HepG2 (cell line): ENCODE measurements around the gene LAG3. TPM values are rescaled to one million over a fixed set of nuclear protein-coding genes. Genes with fewer than 3 reads are reported as not detected.

Experiments used
- ARHGAP35 ChIP-seq: sonication (generic); formaldehyde crosslinking; IDR thresholded peaks from 2 replicates; pipeline ENCODE4 v1.9.0; 2022; ENCODE audit warnings: mild to moderate bottlenecking, inconsistent platforms, moderate library complexity, missing genetic modification reagents, borderline replicate concordance
- MED8 ChIP-seq: sonication (generic); formaldehyde crosslinking; IDR thresholded peaks from 2 replicates; pipeline ENCODE4 v1.8.1; 2023; ENCODE audit warnings: mild to moderate bottlenecking, missing genetic modification reagents; ENCODE audit not compliant: insufficient replicate concordance
- PTBP1 ChIP-seq: fragments of 200-400 bp; formaldehyde crosslinking; IDR thresholded peaks from 2 replicates; pipeline ENCODE4 v1.6.1; 2018; ENCODE audit warnings: low read length, low read depth; ENCODE audit not compliant: poor library complexity, severe bottlenecking
- SETDB1 ChIP-seq: sonication (generic); formaldehyde crosslinking; IDR thresholded peaks from 2 replicates; pipeline ENCODE4 v1.5.1; 2020; ENCODE audit warnings: missing genetic modification reagents, mild to moderate bottlenecking, borderline replicate concordance
- SRF ChIP-seq: IDR thresholded peaks from 2 replicates; pipeline ENCODE4 v1.6.1; 2011; ENCODE audit warnings: mild to moderate bottlenecking, low read depth, low read length, moderate library complexity
- STAG1 ChIP-seq: sonication (generic); formaldehyde crosslinking; IDR thresholded peaks from 2 replicates; pipeline ENCODE4 v1.4.0; 2020; ENCODE audit warnings: missing genetic modification reagents
- THAP11 ChIP-seq: IDR thresholded peaks from 2 replicates; pipeline ENCODE4 v1.6.1; 2016; ENCODE audit warnings: missing biosample characterization, missing genetic modification reagents
- ZBTB7A ChIP-seq: sonication (generic); formaldehyde crosslinking; IDR thresholded peaks from 2 replicates; pipeline ENCODE4 v1.8.0; 2022; ENCODE audit warnings: mild to moderate bottlenecking, missing genetic modification reagents
- polyA plus RNA-seq, 8 experiments: library from polyadenylated mRNA; depleted of rRNA in 3 of 8; stranded (reverse) in 7 of 8; unstranded in 1 of 8; fragments of >200 nt; fragmentation: Illumina TruSeq in 4 of 8; extraction: Trizol in 4 of 8; gene quantifications; 2 replicates each; pipeline versions ENCODE4 v1.2.1 to v1.2.3, GENCODE V29; 2011 to 2016; ENCODE audit warnings: low read depth in 4 of 8, missing spikeins in 1 of 8, mixed read lengths in 1 of 8; ENCODE audit not compliant: insufficient read depth in 1 of 8
- total RNA-seq, 5 experiments: library from RNA; depleted of rRNA; stranded (reverse); fragments of >200 nt; fragmentation: Illumina TruSeq; extraction: Trizol; gene quantifications; 2 replicates each; pipeline ENCODE4 v1.2.3, GENCODE V29; 2016; ENCODE audit warnings: low read depth in 1 of 5
- TF ChIP-seq, protein P1 (sequence below): sonication (generic); formaldehyde crosslinking; IDR thresholded peaks from 2 replicates; pipeline ENCODE4 v1.4.0; 2020; ENCODE audit warnings: low read depth, missing genetic modification reagents
- TF ChIP-seq, protein P2 (sequence below): IDR thresholded peaks from 2 replicates; pipeline ENCODE4 v1.6.1; 2016; ENCODE audit warnings: low read depth, borderline replicate concordance
- TF ChIP-seq, protein P3 (sequence below): sonication (generic); formaldehyde crosslinking; IDR thresholded peaks from 2 replicates; pipeline ENCODE4 v1.8.0; 2023; ENCODE audit warnings: mild to moderate bottlenecking, missing genetic modification reagents
- TF ChIP-seq, protein P4 (sequence below): IDR thresholded peaks from 2 replicates; pipeline ENCODE4 v1.6.1; 2016; ENCODE audit warnings: missing compliant biosample characterization, missing genetic modification reagents, borderline replicate concordance
- TF ChIP-seq, protein P5 (sequence below): sonication (generic); formaldehyde crosslinking; conservative IDR thresholded peaks from 2 replicates; pipeline ENCODE4 v1.8.0; 2022; ENCODE audit warnings: mild to moderate bottlenecking, moderate library complexity, missing genetic modification reagents
- TF ChIP-seq, protein P6 (sequence below): sonication (generic); formaldehyde crosslinking; IDR thresholded peaks from 2 replicates; pipeline ENCODE4 v1.5.0; 2020; ENCODE audit warnings: mild to moderate bottlenecking, missing genetic modification reagents, borderline replicate concordance
- TF ChIP-seq, protein P7 (sequence below): IDR thresholded peaks from 2 replicates; pipeline ENCODE4 v1.6.1; 2016; ENCODE audit warnings: control low read depth

Gene LAG3
- total and polyA plus RNA-seq, 2 of the 13 experiments (the other 11 are each of a cell fraction or from before 2014, with no cell fraction given) = 0.11 to 0.26 TPM

DNA sequence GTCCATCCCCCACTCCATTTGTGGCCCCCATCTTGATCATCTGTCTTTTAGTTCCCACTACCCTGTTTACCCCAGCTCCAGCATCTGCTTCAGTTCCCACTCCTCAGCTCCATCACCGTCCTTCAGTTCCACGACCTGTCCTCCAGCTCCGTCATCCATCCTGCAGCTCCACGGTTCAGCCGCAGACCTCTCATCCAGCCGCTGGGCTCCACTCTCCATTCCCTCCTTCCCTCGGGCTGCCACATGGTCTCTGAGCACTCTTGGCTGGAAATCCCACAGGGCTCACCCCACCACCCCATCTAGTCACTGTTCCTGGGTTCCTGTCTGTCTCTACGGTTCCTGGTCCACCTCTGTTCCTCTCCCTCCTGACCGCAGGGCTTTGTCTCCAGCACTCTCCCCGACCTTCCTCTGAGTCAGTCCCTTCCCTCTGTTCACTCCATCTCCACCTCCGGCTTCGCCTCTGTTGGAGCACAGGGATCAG is 52.6 kb downstream of the LAG3 start (continued):
- TF ChIP-seq PTBP1 = no peak
- TF ChIP-seq, protein P1, sequence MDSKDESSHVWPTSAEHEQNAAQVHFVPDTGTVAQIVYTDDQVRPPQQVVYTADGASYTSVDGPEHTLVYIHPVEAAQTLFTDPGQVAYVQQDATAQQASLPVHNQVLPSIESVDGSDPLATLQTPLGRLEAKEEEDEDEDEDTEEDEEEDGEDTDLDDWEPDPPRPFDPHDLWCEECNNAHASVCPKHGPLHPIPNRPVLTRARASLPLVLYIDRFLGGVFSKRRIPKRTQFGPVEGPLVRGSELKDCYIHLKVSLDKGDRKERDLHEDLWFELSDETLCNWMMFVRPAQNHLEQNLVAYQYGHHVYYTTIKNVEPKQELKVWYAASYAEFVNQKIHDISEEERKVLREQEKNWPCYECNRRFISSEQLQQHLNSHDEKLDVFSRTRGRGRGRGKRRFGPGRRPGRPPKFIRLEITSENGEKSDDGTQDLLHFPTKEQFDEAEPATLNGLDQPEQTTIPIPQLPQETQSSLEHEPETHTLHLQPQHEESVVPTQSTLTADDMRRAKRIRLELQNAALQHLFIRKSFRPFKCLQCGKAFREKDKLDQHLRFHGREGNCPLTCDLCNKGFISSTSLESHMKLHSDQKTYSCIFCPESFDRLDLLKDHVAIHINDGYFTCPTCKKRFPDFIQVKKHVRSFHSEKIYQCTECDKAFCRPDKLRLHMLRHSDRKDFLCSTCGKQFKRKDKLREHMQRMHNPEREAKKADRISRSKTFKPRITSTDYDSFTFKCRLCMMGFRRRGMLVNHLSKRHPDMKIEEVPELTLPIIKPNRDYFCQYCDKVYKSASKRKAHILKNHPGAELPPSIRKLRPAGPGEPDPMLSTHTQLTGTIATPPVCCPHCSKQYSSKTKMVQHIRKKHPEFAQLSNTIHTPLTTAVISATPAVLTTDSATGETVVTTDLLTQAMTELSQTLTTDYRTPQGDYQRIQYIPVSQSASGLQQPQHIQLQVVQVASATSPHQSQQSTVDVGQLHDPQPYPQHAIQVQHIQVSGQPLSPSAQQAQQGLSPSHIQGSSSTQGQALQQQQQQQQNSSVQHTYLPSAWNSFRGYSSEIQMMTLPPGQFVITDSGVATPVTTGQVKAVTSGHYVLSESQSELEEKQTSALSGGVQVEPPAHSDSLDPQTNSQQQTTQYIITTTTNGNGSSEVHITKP (CRISPR knock-in tag) = no peak
- TF ChIP-seq THAP11 (CRISPR knock-in tag) = no peak
- TF ChIP-seq ZBTB7A = no peak
- TF ChIP-seq, protein P2, sequence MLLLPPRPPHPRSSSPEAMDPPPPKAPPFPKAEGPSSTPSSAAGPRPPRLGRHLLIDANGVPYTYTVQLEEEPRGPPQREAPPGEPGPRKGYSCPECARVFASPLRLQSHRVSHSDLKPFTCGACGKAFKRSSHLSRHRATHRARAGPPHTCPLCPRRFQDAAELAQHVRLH (CRISPR knock-in tag) = no peak
- TF ChIP-seq, protein P3, sequence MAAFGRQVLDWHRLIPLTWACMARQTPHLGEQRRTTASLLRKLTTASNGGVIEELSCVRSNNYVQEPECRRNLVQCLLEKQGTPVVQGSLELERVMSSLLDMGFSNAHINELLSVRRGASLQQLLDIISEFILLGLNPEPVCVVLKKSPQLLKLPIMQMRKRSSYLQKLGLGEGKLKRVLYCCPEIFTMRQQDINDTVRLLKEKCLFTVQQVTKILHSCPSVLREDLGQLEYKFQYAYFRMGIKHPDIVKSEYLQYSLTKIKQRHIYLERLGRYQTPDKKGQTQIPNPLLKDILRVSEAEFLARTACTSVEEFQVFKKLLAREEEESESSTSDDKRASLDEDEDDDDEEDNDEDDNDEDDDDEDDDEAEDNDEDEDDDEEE (CRISPR knock-in tag) = no peak
- TF ChIP-seq, protein P4, sequence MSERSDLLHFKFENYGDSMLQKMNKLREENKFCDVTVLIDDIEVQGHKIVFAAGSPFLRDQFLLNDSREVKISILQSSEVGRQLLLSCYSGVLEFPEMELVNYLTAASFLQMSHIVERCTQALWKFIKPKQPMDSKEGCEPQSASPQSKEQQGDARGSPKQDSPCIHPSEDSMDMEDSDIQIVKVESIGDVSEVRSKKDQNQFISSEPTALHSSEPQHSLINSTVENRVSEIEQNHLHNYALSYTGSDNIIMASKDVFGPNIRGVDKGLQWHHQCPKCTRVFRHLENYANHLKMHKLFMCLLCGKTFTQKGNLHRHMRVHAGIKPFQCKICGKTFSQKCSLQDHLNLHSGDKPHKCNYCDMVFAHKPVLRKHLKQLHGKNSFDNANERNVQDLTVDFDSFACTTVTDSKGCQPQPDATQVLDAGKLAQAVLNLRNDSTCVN = no peak
- TF ChIP-seq, protein P5, sequence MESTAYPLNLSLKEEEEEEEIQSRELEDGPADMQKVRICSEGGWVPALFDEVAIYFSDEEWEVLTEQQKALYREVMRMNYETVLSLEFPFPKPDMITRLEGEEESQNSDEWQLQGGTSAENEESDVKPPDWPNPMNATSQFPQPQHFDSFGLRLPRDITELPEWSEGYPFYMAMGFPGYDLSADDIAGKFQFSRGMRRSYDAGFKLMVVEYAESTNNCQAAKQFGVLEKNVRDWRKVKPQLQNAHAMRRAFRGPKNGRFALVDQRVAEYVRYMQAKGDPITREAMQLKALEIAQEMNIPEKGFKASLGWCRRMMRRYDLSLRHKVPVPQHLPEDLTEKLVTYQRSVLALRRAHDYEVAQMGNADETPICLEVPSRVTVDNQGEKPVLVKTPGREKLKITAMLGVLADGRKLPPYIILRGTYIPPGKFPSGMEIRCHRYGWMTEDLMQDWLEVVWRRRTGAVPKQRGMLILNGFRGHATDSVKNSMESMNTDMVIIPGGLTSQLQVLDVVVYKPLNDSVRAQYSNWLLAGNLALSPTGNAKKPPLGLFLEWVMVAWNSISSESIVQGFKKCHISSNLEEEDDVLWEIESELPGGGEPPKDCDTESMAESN = no peak
- no peak for TF ChIP-seq MED8 (CRISPR knock-in tag)
- TF ChIP-seq, protein P6, sequence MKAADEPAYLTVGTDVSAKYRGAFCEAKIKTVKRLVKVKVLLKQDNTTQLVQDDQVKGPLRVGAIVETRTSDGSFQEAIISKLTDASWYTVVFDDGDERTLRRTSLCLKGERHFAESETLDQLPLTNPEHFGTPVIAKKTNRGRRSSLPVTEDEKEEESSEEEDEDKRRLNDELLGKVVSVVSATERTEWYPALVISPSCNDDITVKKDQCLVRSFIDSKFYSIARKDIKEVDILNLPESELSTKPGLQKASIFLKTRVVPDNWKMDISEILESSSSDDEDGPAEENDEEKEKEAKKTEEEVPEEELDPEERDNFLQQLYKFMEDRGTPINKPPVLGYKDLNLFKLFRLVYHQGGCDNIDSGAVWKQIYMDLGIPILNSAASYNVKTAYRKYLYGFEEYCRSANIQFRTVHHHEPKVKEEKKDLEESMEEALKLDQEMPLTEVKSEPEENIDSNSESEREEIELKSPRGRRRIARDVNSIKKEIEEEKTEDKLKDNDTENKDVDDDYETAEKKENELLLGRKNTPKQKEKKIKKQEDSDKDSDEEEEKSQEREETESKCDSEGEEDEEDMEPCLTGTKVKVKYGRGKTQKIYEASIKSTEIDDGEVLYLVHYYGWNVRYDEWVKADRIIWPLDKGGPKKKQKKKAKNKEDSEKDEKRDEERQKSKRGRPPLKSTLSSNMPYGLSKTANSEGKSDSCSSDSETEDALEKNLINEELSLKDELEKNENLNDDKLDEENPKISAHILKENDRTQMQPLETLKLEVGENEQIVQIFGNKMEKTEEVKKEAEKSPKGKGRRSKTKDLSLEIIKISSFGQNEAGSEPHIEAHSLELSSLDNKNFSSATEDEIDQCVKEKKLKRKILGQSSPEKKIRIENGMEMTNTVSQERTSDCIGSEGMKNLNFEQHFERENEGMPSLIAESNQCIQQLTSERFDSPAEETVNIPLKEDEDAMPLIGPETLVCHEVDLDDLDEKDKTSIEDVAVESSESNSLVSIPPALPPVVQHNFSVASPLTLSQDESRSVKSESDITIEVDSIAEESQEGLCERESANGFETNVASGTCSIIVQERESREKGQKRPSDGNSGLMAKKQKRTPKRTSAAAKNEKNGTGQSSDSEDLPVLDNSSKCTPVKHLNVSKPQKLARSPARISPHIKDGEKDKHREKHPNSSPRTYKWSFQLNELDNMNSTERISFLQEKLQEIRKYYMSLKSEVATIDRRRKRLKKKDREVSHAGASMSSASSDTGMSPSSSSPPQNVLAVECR = no peak
- TF ChIP-seq SRF = no peak
- no peak for TF ChIP-seq SETDB1 (CRISPR knock-in tag)
- TF ChIP-seq ARHGAP35 (CRISPR knock-in tag) = no peak
- TF ChIP-seq STAG1 (CRISPR knock-in tag) = no peak
- TF ChIP-seq, protein P7, sequence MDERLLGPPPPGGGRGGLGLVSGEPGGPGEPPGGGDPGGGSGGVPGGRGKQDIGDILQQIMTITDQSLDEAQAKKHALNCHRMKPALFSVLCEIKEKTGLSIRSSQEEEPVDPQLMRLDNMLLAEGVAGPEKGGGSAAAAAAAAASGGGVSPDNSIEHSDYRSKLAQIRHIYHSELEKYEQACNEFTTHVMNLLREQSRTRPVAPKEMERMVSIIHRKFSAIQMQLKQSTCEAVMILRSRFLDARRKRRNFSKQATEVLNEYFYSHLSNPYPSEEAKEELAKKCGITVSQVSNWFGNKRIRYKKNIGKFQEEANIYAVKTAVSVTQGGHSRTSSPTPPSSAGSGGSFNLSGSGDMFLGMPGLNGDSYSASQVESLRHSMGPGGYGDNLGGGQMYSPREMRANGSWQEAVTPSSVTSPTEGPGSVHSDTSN = no peak
